HepG2 (cell line): ENCODE measurements around the gene NR2C1. TPM values are rescaled to one million over a fixed set of nuclear protein-coding genes. Genes with fewer than 3 reads are reported as not detected.

ENCODE experiments used
- ATF7 ChIP-seq, 2 experiments: fragments of 450-650 bp in 1 of 2; sonication (generic) in 1 of 2; formaldehyde crosslinking in 1 of 2; IDR thresholded peaks; 2 replicates each; pipeline versions ENCODE4 v1.4.0 to v1.6.1; 2016 to 2020; ENCODE audit warnings: antibody characterized with exemption in 1 of 2, mild to moderate bottlenecking in 1 of 2, missing genetic modification reagents in 1 of 2
- BRCA1 ChIP-seq: sonication (generic); formaldehyde crosslinking; IDR thresholded peaks from 2 replicates; pipeline ENCODE4 v1.4.0; 2020; ENCODE audit warnings: missing genetic modification reagents
- FOXK1 ChIP-seq: sonication (generic); formaldehyde crosslinking; IDR thresholded peaks from 2 replicates; pipeline ENCODE4 v1.4.0; 2020; ENCODE audit warnings: low read depth, missing genetic modification reagents, borderline replicate concordance
- IKZF1 ChIP-seq: fragments of 450-650 bp; IDR thresholded peaks from 2 replicates; pipeline ENCODE4 v1.7.1; 2016
- MYC ChIP-seq: sonication (generic); formaldehyde crosslinking; IDR thresholded peaks from 2 replicates; pipeline ENCODE4 v1.9.0; 2021; ENCODE audit warnings: missing genetic modification reagents, borderline replicate concordance
- PHF5A ChIP-seq: IDR thresholded peaks from one replicate; pipeline ENCODE4 v1.6.1; 2018; ENCODE audit warnings: low read depth, missing genetic modification reagents; ENCODE audit not compliant: unreplicated experiment
- PPARG ChIP-seq: conservative IDR thresholded peaks from 2 replicates; pipeline ENCODE4 v1.6.1; 2016; ENCODE audit warnings: missing biosample characterization, missing genetic modification reagents
- RELA ChIP-seq: sonication (generic); formaldehyde crosslinking; IDR thresholded peaks from 2 replicates; pipeline ENCODE4 v1.4.0; 2020; ENCODE audit warnings: missing genetic modification reagents
- RORA ChIP-seq: sonication (generic); formaldehyde crosslinking; IDR thresholded peaks from 2 replicates; pipeline ENCODE4 v1.5.0; 2020; ENCODE audit warnings: mild to moderate bottlenecking, missing genetic modification reagents, moderate library complexity
- ZBTB20 ChIP-seq: sonication (generic); formaldehyde crosslinking; IDR thresholded peaks from 2 replicates; pipeline ENCODE4 v1.8.1; 2023; ENCODE audit warnings: missing genetic modification reagents, low read depth, mild to moderate bottlenecking, borderline replicate concordance
- ZEB1 ChIP-seq: IDR thresholded peaks from 2 replicates; pipeline ENCODE4 v1.6.1; 2012; ENCODE audit warnings: mild to moderate bottlenecking, low read depth, inconsistent platforms; ENCODE audit not compliant: insufficient replicate concordance
- ZFX ChIP-seq: sonication (generic); formaldehyde crosslinking; IDR thresholded peaks from 2 replicates; pipeline ENCODE4 v1.4.0; 2020; ENCODE audit warnings: mild to moderate bottlenecking, low read depth, missing genetic modification reagents, moderate library complexity
- ZMYM4 ChIP-seq: sonication (generic); formaldehyde crosslinking; IDR thresholded peaks from 2 replicates; pipeline ENCODE4 v1.8.1; 2023; ENCODE audit warnings: mild to moderate bottlenecking, missing genetic modification reagents
- ZNF10 ChIP-seq: sonication (generic); formaldehyde crosslinking; IDR thresholded peaks from 2 replicates; pipeline ENCODE4 v1.4.0; 2020; ENCODE audit warnings: mild to moderate bottlenecking, low read depth, missing genetic modification reagents, borderline replicate concordance
- ZNF446 ChIP-seq: sonication (generic); formaldehyde crosslinking; IDR thresholded peaks from 2 replicates; pipeline ENCODE4 v1.5.0; 2020; ENCODE audit warnings: mild to moderate bottlenecking, missing genetic modification reagents
- ZNF605 ChIP-seq: sonication (generic); formaldehyde crosslinking; IDR thresholded peaks from 2 replicates; pipeline ENCODE4 v1.8.0; 2022; ENCODE audit warnings: mild to moderate bottlenecking, missing genetic modification reagents
- ZNF615 ChIP-seq: sonication (generic); formaldehyde crosslinking; IDR thresholded peaks from 2 replicates; pipeline ENCODE4 v1.5.0; 2020; ENCODE audit warnings: mild to moderate bottlenecking, missing genetic modification reagents, borderline replicate concordance
- polyA plus RNA-seq, 8 experiments: library from polyadenylated mRNA; depleted of rRNA in 3 of 8; stranded (reverse) in 7 of 8; unstranded in 1 of 8; fragments of >200 nt; fragmentation: Illumina TruSeq in 4 of 8; extraction: Trizol in 4 of 8; gene quantifications; 2 replicates each; pipeline versions ENCODE4 v1.2.1 to v1.2.3, GENCODE V29; 2011 to 2016; ENCODE audit warnings: low read depth in 4 of 8, missing spikeins in 1 of 8, mixed read lengths in 1 of 8; ENCODE audit not compliant: insufficient read depth in 1 of 8
- total RNA-seq, 5 experiments: library from RNA; depleted of rRNA; stranded (reverse); fragments of >200 nt; fragmentation: Illumina TruSeq; extraction: Trizol; gene quantifications; 2 replicates each; pipeline ENCODE4 v1.2.3, GENCODE V29; 2016; ENCODE audit warnings: low read depth in 1 of 5
- TF ChIP-seq, protein P1 (sequence below): sonication (generic); formaldehyde crosslinking; IDR thresholded peaks from 2 replicates; pipeline ENCODE4 v1.5.0; 2020; ENCODE audit warnings: missing genetic modification reagents, mild to moderate bottlenecking, borderline replicate concordance
- TF ChIP-seq, protein P2 (sequence below): fragments of 450-650 bp; IDR thresholded peaks from 2 replicates; pipeline ENCODE4 v1.6.1; 2017
- TF ChIP-seq, protein P3 (sequence below): sonication (generic); formaldehyde crosslinking; IDR thresholded peaks from 2 replicates; pipeline ENCODE4 v1.4.0; 2020; ENCODE audit warnings: missing genetic modification reagents
- TF ChIP-seq, protein P4 (sequence below): sonication (generic); formaldehyde crosslinking; IDR thresholded peaks from 2 replicates; pipeline ENCODE4 v1.5.1; 2020; ENCODE audit warnings: mild to moderate bottlenecking, missing genetic modification reagents, moderate library complexity

Gene NR2C1
- total and polyA plus RNA-seq, 2 of the 13 experiments (the other 11 are each of a cell fraction or from before 2014, with no cell fraction given) = 38.0 to 70.8 TPM

DNA sequence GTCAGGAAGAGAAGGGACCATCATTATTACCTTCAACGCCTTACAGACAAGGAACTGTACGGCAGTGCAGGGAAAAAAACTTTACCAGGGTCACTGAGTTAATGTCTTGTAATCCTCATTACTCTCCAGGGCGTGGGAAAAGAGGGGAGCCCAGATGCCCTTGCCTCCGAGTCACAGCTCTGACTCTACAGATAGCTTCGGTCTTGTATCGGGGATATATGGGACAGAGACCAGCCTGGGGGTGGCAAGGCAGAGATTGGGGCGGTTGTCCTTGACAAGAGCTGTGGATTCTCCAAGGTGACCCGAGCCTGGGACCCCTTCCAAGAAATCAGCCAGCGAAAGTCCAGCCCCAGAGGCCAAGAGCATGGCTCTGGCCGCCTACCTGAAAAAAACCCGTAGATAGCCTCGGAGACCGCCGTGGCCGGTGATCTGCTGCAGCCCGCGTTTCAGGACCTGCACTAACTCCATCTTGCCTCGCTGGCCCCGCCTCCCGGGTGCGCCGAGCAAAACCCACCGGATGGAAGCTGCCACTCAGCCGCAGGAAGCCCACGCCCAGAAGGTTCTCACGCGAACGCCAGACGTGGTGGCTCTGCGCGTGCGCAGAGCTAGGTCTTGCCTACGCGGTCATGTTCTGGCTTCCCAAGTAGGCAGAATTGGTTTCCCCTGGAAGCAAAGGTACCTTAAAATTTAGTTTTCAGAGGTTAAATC, 70.1 kb downstream of the NR2C1 start, which contains the start of gene NDUFA12 (continued):
- TF ChIP-seq, protein P1, sequence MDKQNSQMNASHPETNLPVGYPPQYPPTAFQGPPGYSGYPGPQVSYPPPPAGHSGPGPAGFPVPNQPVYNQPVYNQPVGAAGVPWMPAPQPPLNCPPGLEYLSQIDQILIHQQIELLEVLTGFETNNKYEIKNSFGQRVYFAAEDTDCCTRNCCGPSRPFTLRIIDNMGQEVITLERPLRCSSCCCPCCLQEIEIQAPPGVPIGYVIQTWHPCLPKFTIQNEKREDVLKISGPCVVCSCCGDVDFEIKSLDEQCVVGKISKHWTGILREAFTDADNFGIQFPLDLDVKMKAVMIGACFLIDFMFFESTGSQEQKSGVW (CRISPR knock-in tag) = no peak
- TF ChIP-seq ATF7 (IDR thresholded peaks at IDR 0.05) (no peak), ATF7 (CRISPR knock-in tag; IDR thresholded peaks at IDR 0.05) (no peak), ZBTB20 (CRISPR knock-in tag) (peak; percentile 77; the same call in 1 of the 2 replicates), ZNF10 (CRISPR knock-in tag) (no peak), ZMYM4 (CRISPR knock-in tag) (peak; percentile 98), ZNF615 (CRISPR knock-in tag) (peak; percentile 54; the same call in 1 of the 2 replicates), MYC (peak; percentile 83), RORA (no peak), PHF5A (CRISPR knock-in tag) (no peak), PPARG (CRISPR knock-in tag) (peak; percentile 35), ZEB1 (peak; percentile 55), ZNF605 (CRISPR knock-in tag) (peak; percentile 95), RELA (CRISPR knock-in tag) (no peak), IKZF1 (no peak), ZFX (CRISPR knock-in tag) (peak; percentile 62; the same call in 1 of the 2 replicates), BRCA1 (CRISPR knock-in tag) (0 out of 2 replicates have a peak, but pooled peaks have one; percentile 48), FOXK1 (CRISPR knock-in tag) (peak; percentile 71; the same call in 1 of the 2 replicates), ZNF446 (CRISPR knock-in tag) (peak; percentile 67; the same call in 1 of the 2 replicates)
- TF ChIP-seq, protein P2, sequence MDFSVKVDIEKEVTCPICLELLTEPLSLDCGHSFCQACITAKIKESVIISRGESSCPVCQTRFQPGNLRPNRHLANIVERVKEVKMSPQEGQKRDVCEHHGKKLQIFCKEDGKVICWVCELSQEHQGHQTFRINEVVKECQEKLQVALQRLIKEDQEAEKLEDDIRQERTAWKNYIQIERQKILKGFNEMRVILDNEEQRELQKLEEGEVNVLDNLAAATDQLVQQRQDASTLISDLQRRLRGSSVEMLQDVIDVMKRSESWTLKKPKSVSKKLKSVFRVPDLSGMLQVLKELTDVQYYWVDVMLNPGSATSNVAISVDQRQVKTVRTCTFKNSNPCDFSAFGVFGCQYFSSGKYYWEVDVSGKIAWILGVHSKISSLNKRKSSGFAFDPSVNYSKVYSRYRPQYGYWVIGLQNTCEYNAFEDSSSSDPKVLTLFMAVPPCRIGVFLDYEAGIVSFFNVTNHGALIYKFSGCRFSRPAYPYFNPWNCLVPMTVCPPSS = no peak
- TF ChIP-seq, protein P3, sequence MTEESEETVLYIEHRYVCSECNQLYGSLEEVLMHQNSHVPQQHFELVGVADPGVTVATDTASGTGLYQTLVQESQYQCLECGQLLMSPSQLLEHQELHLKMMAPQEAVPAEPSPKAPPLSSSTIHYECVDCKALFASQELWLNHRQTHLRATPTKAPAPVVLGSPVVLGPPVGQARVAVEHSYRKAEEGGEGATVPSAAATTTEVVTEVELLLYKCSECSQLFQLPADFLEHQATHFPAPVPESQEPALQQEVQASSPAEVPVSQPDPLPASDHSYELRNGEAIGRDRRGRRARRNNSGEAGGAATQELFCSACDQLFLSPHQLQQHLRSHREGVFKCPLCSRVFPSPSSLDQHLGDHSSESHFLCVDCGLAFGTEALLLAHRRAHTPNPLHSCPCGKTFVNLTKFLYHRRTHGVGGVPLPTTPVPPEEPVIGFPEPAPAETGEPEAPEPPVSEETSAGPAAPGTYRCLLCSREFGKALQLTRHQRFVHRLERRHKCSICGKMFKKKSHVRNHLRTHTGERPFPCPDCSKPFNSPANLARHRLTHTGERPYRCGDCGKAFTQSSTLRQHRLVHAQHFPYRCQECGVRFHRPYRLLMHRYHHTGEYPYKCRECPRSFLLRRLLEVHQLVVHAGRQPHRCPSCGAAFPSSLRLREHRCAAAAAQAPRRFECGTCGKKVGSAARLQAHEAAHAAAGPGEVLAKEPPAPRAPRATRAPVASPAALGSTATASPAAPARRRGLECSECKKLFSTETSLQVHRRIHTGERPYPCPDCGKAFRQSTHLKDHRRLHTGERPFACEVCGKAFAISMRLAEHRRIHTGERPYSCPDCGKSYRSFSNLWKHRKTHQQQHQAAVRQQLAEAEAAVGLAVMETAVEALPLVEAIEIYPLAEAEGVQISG (CRISPR knock-in tag) = peak; percentile 96
- TF ChIP-seq, protein P4, sequence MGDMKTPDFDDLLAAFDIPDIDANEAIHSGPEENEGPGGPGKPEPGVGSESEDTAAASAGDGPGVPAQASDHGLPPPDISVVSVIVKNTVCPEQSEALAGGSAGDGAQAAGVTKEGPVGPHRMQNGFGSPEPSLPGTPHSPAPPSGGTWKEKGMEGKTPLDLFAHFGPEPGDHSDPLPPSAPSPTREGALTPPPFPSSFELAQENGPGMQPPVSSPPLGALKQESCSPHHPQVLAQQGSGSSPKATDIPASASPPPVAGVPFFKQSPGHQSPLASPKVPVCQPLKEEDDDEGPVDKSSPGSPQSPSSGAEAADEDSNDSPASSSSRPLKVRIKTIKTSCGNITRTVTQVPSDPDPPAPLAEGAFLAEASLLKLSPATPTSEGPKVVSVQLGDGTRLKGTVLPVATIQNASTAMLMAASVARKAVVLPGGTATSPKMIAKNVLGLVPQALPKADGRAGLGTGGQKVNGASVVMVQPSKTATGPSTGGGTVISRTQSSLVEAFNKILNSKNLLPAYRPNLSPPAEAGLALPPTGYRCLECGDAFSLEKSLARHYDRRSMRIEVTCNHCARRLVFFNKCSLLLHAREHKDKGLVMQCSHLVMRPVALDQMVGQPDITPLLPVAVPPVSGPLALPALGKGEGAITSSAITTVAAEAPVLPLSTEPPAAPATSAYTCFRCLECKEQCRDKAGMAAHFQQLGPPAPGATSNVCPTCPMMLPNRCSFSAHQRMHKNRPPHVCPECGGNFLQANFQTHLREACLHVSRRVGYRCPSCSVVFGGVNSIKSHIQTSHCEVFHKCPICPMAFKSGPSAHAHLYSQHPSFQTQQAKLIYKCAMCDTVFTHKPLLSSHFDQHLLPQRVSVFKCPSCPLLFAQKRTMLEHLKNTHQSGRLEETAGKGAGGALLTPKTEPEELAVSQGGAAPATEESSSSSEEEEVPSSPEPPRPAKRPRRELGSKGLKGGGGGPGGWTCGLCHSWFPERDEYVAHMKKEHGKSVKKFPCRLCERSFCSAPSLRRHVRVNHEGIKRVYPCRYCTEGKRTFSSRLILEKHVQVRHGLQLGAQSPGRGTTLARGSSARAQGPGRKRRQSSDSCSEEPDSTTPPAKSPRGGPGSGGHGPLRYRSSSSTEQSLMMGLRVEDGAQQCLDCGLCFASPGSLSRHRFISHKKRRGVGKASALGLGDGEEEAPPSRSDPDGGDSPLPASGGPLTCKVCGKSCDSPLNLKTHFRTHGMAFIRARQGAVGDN (CRISPR knock-in tag) = peak; percentile 98
